H9 (cell line): Measurements from ENCODE around the gene UCP3. TPM values are rescaled to one million over a fixed set of nuclear protein-coding genes. Genes with fewer than 3 reads are reported as not detected.

Experiments
- DNase-seq: peaks from one replicate; pipeline ENCODE4 v3.0.0-alpha.2; 2017
- H2AFZ ChIP-seq: one replicate; pipeline ENCODE4 v1.6.1; 2013; ENCODE audit warnings: mild to moderate bottlenecking, low read length, control low read depth, moderate library complexity
- H2AK5ac ChIP-seq: 2 replicates; pipeline ENCODE4 v1.6.1; 2013; ENCODE audit warnings: low read length, control low read depth, mixed read lengths; ENCODE audit not compliant: insufficient read length
- H2BK120ac ChIP-seq: one replicate; pipeline ENCODE4 v1.6.1; 2013; ENCODE audit warnings: low read depth, mild to moderate bottlenecking, low read length, control low read depth, inconsistent platforms; ENCODE audit not compliant: poor library complexity, severe bottlenecking
- H2BK12ac ChIP-seq: 2 replicates; pipeline ENCODE4 v1.6.1; 2013; ENCODE audit warnings: low read length, control low read depth, mixed read lengths, low read depth; ENCODE audit not compliant: insufficient read length
- H2BK15ac ChIP-seq: 2 replicates; pipeline ENCODE4 v1.6.1; 2013; ENCODE audit warnings: low read depth, low read length, control low read depth
- H2BK20ac ChIP-seq: one replicate; pipeline ENCODE4 v1.6.1; 2013; ENCODE audit warnings: low read depth, mild to moderate bottlenecking, low read length, control low read depth, inconsistent platforms; ENCODE audit not compliant: poor library complexity, severe bottlenecking
- H2BK5ac ChIP-seq: 2 replicates; pipeline ENCODE4 v1.6.1; 2013; ENCODE audit warnings: low read length, control low read depth, mixed read lengths; ENCODE audit not compliant: insufficient read length
- H3K14ac ChIP-seq: 2 replicates; pipeline ENCODE4 v1.6.1; 2013; ENCODE audit warnings: low read length, control low read depth; ENCODE audit not compliant: insufficient read depth
- H3K18ac ChIP-seq: 2 replicates; pipeline ENCODE4 v1.6.1; 2013; ENCODE audit warnings: low read depth, mild to moderate bottlenecking, mixed read lengths, low read length, control low read depth; ENCODE audit not compliant: insufficient read length
- H3K23ac ChIP-seq: 2 replicates; pipeline ENCODE4 v1.6.1; 2013; ENCODE audit warnings: low read length, control low read depth, mixed read lengths, low read depth; ENCODE audit not compliant: insufficient read length
- H3K23me2 ChIP-seq: 2 replicates; pipeline ENCODE4 v1.6.1; 2013; ENCODE audit warnings: low read depth, mild to moderate bottlenecking, mixed read lengths, low read length, control low read depth; ENCODE audit not compliant: insufficient read length, poor library complexity, severe bottlenecking
- H3K27ac ChIP-seq: 2 replicates; pipeline ENCODE4 v1.5.1; 2013; ENCODE audit warnings: low read length, control low read depth, mixed read lengths, low read depth; ENCODE audit not compliant: insufficient read length
- H3K27me3 ChIP-seq: 2 replicates; pipeline ENCODE4 v1.6.1; 2013; ENCODE audit warnings: low read length, control low read depth, inconsistent platforms; ENCODE audit not compliant: insufficient read depth
- H3K4ac ChIP-seq: 2 replicates; pipeline ENCODE4 v1.6.1; 2013; ENCODE audit warnings: low read depth, mild to moderate bottlenecking, control low read depth, inconsistent platforms, low read length, moderate library complexity
- H3K4me1 ChIP-seq: 2 replicates; pipeline ENCODE4 v1.6.1; 2013; ENCODE audit warnings: low read length, control low read depth, inconsistent platforms; ENCODE audit not compliant: insufficient read depth
- H3K4me2 ChIP-seq: 2 replicates; pipeline ENCODE4 v1.6.1; 2013; ENCODE audit warnings: low read length, control low read depth, mixed read lengths; ENCODE audit not compliant: insufficient read length, insufficient read depth
- H3K56ac ChIP-seq: 2 replicates; pipeline ENCODE4 v1.6.1; 2013; ENCODE audit warnings: low read depth, mild to moderate bottlenecking, mixed read lengths, low read length, control low read depth; ENCODE audit not compliant: insufficient read length
- H3K79me1 ChIP-seq: 2 replicates; pipeline ENCODE4 v1.6.1; 2013; ENCODE audit warnings: low read depth, mild to moderate bottlenecking, moderate library complexity, low read length, control low read depth, inconsistent platforms; ENCODE audit not compliant: insufficient read depth, poor library complexity, severe bottlenecking
- H3K79me2 ChIP-seq: 2 replicates; pipeline ENCODE4 v1.6.1; 2013; ENCODE audit warnings: low read length, control low read depth, inconsistent platforms; ENCODE audit not compliant: insufficient read depth
- H3K9ac ChIP-seq: 2 replicates; pipeline ENCODE4 v1.6.1; 2013; ENCODE audit warnings: low read length, control low read depth, mixed read lengths; ENCODE audit not compliant: insufficient read length; ENCODE audit errors: extremely low read depth
- H3K9me3 ChIP-seq: one replicate; pipeline ENCODE4 v1.6.1; 2013; ENCODE audit warnings: low read depth, low read length, inconsistent platforms; ENCODE audit not compliant: control insufficient read depth
- H3T11ph ChIP-seq: one replicate; pipeline ENCODE4 v1.6.1; 2013; ENCODE audit warnings: mild to moderate bottlenecking, low read length, control low read depth, inconsistent platforms
- H4K20me1 ChIP-seq: one replicate; pipeline ENCODE4 v1.6.1; 2013; ENCODE audit not compliant: control insufficient read depth, insufficient read length, insufficient read depth
- H4K5ac ChIP-seq: 2 replicates; pipeline ENCODE4 v1.6.1; 2013; ENCODE audit warnings: low read depth, mild to moderate bottlenecking, mixed read lengths, low read length, control low read depth; ENCODE audit not compliant: insufficient read length
- H4K8ac ChIP-seq: replicated peaks from 2 replicates; pipeline ENCODE4 v1.6.1; 2013; ENCODE audit warnings: low read length, control low read depth, mixed read lengths, low read depth; ENCODE audit not compliant: insufficient read length
- H4K91ac ChIP-seq: 2 replicates; pipeline ENCODE4 v1.6.1; 2013; ENCODE audit warnings: low read depth, mild to moderate bottlenecking, moderate library complexity, mixed read lengths, low read length, control low read depth; ENCODE audit not compliant: insufficient read length
- H3K27ac Mint-ChIP-seq, 3 experiments: 2 replicates in 2 of 3; 3 replicates in 1 of 3; pipeline ENCODE4 v1.8.0; 2020 to 2021; ENCODE audit warnings: mixed read lengths in 3 of 3, mild to moderate bottlenecking in 1 of 3, moderate library complexity in 1 of 3
- H3K27me3 Mint-ChIP-seq: 2 replicates; pipeline ENCODE4 v1.8.0; 2021; ENCODE audit warnings: low read depth, mild to moderate bottlenecking, moderate library complexity, mixed read lengths
- H3K36me3 Mint-ChIP-seq, 3 experiments: 2 replicates in 2 of 3; 3 replicates in 1 of 3; pipeline ENCODE4 v1.8.0; 2020 to 2021; ENCODE audit warnings: low read depth in 3 of 3, mixed read lengths in 3 of 3; ENCODE audit not compliant: insufficient read depth in 1 of 3
- H3K4me1 Mint-ChIP-seq, 2 experiments: 2 replicates each; pipeline ENCODE4 v1.8.0; 2020; ENCODE audit warnings: mixed read lengths in 2 of 2
- H3K4me3 Mint-ChIP-seq, 2 experiments: 2 replicates in 1 of 2; 3 replicates in 1 of 2; pipeline ENCODE4 v1.8.0; 2020 to 2021; ENCODE audit warnings: mild to moderate bottlenecking in 2 of 2, mixed read lengths in 2 of 2, moderate library complexity in 1 of 2
- H3K9me3 Mint-ChIP-seq, 2 experiments: 2 replicates in 1 of 2; 3 replicates in 1 of 2; pipeline ENCODE4 v1.8.0; 2020; ENCODE audit warnings: mild to moderate bottlenecking in 2 of 2, mixed read lengths in 2 of 2, moderate library complexity in 1 of 2
- CTCF ChIP-seq: fragments of 200-600 bp; sonication (generic); conservative IDR thresholded peaks from 3 replicates; pipeline ENCODE4 v1.8.0; 2021; ENCODE audit warnings: antibody characterized with exemption, mild to moderate bottlenecking
- WGBS: extraction: QIAGEN DNeasy Blood & Tissue Kit; methylation state at CpG from one replicate; pipeline ENCODE4 v1.1.7; 2013; ENCODE audit warnings: missing lambda C conversion rate, low lambda C conversion rate, mixed read lengths; ENCODE audit not compliant: insufficient read length; ENCODE audit errors: extremely low coverage; 5-methylcytosine and 5-hydroxymethylcytosine counted together
- total RNA-seq: library from RNA; stranded (reverse); gene quantifications from 2 replicates; pipeline ENCODE4 v1.2.1, GENCODE V29; 2021

The UCP3 gene
- total RNA-seq, 1 experiment from 2014 or later = 0.85 TPM

- Histone ChIP-seq H2BK20ac (no peak overlapping the region), H3K9me3 (no peaks in the 10 kb centered on the region), H3K9ac (no peak overlapping the region), H2AK5ac (no peak overlapping the region), H3K23ac (no peak overlapping the region), H4K20me1 (no peaks in the 10 kb centered on the region), H3T11ph (no peak overlapping the region), H2BK12ac (no peak overlapping the region), H3K79me1 (no peaks in the 10 kb centered on the region), H3K4me2 (no peak overlapping the region), H2AFZ (no peak overlapping the region), H4K5ac (no peak overlapping the region), H3K4me1 (no peaks in the 10 kb centered on the region), H4K8ac (no peak overlapping the region), H2BK120ac (no peak overlapping the region), H3K4ac (no peak overlapping the region), H2BK15ac (no peak overlapping the region), H3K79me2 (no peaks in the 10 kb centered on the region), H3K56ac (no peak overlapping the region), H3K23me2 (no peaks in the 10 kb centered on the region), H2BK5ac (no peak overlapping the region), H3K18ac (no peak overlapping the region), H3K27ac (no peak overlapping the region), H4K91ac (no peak overlapping the region), H3K14ac (no peak overlapping the region), H3K27me3 (no peaks in the 10 kb centered on the region)
- no peak overlapping the region for H3K4me3 Mint-ChIP-seq
- H3K27ac Mint-ChIP-seq = no peak overlapping the region
- H3K9me3 Mint-ChIP-seq = peaks cover 0 to 2% of the 10 kb centered on the region in 2 experiments; a peak in 1 of 5 replicates
- TF ChIP-seq CTCF = no peak
- peaks cover 6 to 14% of the 10 kb centered on the region in 2 experiments for H3K4me1 Mint-ChIP-seq
- H3K36me3 Mint-ChIP-seq = no peaks in the 10 kb centered on the region
- H3K27me3 Mint-ChIP-seq = peaks cover 2% of the 10 kb centered on the region
- WGBS = no CpG with 5 or more reads among the region's 8 CpGs
- DNase-seq = no peak
Observed at GRCh38 chr11:73963861-73964260, 45.0 kb downstream of the UCP3 start.
